HG03135 (cell line): Measurements from ENCODE around the gene CLNK.

Source experiments
- ATAC-seq: cut with Tn5 transposase; IDR thresholded peaks from one replicate; pipeline ENCODE4 v1.9.1; 2021; ENCODE audit warnings: mild to moderate bottlenecking, moderate library complexity; ENCODE audit not compliant: unreplicated experiment

Gene CLNK

DNA sequence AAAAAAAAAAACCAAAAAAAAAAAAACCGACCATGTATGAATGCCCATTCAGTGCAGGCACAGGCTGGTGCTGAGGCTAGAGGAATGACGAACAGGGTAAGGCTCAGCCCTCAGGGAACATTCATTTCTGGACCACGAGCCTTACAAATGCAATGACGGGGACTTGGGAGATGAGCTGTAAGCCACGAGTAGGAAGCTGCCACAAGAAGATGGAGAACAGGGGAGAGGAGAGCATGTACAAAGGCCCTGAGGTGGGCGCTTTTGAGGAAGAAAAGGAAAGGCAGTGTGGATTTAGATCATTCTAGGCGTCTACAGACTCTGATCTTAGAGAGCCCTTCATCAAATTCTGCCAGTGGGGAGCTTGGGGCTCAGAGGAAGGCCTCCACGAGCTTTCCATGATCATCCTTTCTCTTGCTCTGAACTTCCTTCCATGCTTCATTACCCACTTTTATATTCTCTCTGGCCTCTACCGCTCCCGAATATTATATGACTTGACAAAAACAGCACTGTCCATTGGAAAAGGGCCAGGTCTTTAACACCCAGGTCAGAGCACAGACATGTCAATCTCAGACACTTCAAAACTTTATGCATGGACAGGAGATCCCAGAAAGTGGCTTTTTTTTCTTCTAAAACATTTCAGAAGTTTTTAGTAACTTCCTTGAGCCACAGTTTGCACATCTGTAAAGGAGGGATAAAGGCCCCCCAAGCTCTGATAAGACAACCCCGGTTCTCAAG, 224.1 kb downstream of the CLNK start:
- no peak for ATAC-seq

DNA sequence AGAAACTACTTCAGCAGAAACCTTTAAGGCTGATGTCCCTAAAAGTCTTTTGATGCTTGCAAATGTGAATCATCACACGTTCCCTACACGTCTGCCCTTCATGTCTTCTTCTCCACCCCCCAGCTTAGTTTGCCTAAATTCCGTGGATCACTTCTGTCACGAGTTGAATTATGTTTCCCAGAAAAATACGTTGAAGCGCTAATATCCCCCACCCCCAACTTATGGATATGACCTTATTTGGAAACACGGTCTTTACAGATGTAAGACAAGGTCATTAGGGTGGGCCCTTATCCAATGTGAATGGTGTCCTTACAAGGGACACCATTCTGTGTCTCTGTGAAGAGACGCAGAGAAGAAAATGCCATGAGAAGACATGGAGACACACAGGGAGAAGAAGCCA, 225.3 kb downstream of the CLNK start:
- no peak for ATAC-seq

DNA sequence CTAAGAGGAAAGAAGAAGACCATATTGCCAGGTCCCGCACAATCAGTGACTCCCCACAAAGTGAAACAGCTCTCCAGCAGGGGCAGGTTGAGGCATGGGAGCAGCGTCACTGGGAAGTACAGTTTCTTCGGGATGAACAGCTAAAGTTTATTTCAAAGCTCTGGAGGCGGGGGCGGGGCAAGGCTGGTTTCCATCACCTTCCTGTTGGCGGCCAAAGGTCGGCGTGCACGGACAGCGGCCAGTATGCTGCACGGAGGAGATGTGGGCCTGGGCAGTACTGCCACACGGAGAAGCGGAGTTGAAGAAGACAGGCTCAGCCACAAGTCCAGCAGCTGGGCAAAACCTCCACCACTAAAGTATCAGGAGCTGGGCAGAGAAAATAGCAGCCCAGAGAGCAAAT, 226.4 kb downstream of the CLNK start:
- no peak for ATAC-seq

DNA sequence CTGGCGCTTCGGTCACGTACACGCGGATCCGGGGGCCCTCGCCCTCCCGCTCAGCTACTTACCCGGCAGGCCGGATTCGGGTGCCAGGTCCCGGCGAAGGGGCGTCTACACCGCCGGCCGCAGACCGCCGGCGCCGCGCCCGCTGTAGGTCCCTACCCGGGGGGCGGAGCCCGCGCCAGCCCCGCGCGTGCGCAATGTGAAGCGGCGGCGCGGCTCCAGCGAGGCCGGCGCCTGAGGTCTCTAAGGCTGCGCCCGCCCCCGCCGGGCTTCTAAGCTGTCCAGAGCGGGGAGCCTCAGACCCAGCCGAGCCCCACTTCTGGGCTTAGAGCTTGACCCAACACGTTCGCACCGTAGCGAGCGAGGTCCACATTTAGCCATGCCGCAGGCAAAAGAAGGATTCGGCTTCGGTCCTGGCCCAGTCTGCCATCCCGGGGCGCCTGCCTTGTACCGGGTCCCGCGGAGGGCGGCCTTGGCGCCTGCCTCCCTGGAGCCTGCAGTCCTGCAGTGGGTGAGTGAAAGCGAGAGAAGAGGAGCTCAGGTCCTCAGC, 227.2 kb downstream of the CLNK start, which contains the start of gene ZNF518B:
Gene ZNF518B, minus strand, starts transcription at position 172 of the 547 bp plus-strand sequence. CDS start 11,098 bp downstream, outside the sequence.
- peak; percentile 74 for ATAC-seq

DNA sequence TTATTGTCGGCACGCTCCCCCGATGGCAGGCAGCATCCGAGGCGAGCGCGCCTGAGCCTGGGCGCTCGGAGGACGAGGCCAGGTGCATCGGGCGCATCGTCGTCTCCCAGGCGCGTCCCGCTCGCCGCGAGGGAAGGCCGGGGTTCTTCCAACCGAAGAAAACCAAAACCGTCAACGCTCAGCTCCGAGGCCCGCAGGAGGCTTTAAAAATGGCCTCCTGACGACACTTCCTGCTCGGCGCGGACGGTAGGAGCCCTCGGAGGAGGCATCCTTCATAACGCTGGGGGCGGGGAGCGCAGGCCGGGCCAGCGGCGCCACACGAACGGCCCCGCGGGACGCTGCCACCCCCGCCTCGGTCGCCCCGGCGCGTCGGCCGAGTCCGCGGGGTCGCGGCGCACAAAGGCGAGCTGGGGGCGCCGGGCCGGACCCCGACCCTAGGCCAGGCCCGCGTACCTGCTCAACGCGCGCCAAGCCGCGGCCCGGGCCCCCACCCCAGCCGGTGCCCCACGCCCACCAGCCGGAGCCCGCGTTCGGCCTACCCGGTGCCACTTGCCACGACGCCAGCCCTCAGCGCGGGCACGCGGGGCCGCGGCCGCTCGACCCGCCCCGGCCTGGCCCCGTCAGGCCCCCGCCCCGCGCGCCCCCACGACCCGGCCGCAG, 227.8 kb downstream of the CLNK start:
- peak; percentile 66 for ATAC-seq

DNA sequence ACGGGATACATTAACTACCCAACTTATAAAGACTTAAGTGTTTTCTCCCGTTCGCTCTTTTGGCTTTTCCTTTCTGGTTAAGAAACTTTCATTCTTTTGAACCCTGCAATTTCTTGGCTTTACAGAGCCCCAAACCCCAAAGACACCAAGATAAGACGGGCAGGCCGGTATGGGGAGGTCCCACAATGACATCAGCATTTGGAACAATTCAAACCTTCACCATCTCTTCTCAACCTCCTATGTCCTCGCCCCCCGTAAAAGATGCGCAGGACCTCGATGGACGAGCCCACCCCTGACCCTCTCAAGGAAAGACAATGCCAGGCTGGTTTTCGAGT, 228.3 kb downstream of the CLNK start:
- no peak for ATAC-seq

DNA sequence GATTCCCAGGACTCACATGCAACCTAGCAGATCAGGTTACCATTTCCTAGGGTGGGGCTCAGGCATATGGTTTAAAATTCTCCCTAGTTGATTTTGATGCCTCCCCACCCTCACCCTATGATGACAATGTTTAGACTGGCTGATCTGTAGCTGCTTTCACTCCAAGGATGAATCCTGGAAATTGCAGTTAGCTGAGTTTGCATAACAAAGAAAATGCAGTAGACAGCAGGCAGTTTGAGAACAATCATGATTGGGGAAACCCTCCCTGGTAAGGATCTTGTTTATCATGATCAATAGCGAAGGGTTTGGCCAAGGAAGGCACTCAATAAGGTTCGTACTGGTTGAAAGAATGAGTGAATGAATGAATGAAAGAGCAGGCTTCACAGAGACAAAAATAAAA, 229.4 kb downstream of the CLNK start:
- no peak for ATAC-seq

DNA sequence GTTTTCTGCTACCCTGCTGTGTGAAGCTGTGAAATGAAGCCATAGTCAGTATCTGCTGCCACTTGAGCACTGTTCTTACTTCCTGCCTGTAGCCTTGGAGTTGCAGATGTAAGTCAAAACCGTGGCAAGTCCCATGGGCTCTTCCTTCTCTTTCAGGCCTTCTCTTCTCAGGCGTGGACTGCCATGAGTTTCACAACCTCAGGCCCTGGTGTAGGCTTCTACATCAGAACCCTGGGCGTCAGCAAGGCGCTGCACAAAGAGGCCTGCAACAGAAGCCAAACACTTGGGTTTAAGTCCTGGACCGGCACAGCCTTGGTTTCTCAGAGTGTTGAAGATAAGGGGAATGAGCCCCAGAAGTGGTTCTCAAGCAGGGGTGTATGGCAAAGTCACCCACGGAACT, 229.8 kb downstream of the CLNK start:
- ATAC-seq = no peak

DNA sequence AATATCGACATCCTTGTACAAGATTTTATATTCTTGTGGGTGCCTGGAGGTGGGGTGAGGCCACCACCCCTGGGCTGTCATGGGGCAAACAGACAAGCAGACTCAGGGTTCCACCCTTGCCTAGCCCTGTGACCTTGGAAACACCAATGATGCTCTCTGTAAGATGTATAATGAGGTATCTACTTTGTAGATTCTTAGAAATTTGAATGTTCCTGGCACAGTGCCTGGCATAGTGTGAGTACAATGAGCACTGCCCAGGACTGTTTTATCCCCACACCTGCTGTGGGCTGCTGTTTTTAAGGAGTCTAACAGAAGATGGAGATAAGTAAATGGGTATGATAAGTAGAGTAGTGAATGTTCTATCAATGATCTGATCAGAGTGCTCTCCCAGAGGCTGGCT, 230.4 kb downstream of the CLNK start:
- ATAC-seq = no peak

DNA sequence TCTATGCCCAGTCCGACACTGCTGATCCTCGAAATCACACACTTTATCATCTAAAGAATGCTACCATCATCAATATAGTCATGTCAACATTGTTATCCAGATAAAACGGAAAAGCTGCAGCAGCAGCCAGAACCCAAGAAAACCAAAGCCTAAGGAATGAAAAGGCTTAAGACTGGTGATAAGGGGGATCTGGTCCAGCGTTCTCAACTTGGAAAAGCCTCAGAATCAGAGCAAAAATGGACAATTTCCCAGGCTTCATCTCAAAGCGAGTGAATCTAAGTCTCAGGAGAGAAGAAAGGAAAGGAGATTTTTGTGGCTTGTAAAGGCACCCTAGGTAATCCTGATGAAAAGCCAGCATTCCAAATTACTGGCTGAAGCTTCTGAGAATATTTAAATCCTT, 235.6 kb downstream of the CLNK start:
- ATAC-seq = no peak

DNA sequence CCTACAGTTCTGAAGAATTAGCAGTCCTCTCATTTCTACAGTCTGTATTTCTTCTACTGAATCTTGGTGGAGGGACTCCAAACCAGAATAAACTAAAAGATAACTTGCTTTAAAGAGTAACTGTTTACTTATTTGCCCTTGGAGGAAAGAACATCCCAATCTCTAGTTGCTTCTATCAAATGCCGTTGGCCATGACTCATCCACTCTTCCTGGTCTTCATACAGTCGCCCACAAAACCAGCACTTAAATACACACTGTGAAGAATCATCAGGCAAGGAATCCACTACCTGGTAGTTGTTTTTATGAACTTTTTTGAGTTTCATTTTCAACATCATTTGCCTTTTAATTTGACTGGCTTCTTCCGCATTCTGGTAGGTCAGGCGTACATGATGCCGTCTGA, 241.6 kb downstream of the CLNK start:
- ATAC-seq = no peak

DNA sequence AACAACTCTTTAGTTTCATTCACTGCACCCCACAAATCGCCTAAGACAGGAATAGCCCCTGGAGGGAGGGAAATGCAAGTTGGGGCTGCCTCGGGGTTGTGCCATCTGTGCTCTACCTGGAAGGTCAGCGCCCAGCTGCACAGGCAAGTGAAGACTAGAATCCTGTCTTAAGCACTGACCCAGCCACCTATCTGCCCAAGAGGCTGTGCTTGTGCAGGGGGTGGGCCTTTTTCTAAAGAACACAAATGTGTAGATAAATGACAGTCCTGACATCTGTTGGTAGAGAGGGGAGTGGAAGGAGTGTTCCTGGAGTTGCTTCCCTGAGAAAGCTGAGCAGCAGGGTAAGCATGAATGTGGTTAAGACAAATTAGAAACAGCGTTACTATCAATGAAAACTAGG, 243.1 kb downstream of the CLNK start:
- no peak for ATAC-seq

DNA sequence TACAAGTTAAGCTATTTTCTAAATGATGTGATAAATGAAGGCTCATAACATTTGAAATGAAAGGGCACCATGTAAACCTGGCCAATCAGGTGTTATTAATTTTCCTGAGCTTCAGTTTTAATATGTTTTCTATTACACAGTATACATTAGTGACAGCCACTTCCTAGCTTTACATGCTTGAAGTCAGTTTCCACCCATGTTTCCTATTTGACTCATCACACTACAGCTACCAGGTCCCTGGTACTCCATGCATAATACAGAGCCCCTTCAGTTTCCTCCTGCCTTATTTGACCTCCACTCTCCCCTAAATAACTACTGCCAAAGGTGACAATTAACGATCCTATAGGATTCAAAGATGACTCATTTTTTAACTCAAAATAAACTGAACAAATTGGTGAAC, 245.6 kb downstream of the CLNK start:
- no peak for ATAC-seq

DNA sequence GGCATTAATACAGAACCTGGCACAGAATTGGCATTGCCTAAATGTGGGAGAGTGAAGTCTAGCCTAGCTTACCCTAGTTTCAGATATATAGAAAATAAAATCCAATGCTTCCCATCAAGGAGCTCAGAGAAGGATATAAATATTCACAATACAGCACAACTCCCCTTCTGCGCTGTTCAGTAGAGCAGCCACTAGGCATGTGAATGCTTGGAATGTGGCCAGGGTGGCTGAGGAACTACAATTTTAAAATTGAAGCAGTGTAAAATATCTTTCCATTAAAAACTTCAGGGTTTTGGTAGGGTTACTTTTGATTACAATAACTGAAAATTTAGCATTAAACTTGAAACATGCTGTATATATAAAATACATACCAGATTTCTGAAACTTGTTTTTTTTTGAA, 246.8 kb downstream of the CLNK start:
- no peak for ATAC-seq
